ENCODE results near the gene MAS1.

The MAS1 gene

DNA sequence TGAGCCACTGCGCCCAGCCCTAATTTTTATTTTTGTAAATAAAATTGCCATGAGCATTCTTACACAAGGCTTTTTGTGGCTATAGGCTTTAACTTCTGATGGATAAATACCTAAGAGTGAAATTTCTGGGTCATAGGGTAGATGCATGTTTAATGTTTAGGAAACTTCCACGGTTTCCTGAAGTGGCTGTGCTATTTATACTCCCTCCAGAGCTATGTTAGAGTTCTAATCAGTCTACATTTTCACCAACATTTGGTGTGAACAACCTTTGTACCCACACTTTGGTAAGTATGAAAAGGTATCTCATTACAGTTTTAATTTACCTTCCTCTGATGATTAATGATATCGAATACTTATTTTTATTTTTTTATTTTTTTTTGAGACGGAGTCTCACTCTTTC lies 6.1 kb upstream of the MAS1 start:
- Histone ChIP-seq H3K9me2 (replicated peaks; ENCODE audit: low read depth, low read length) (no peaks in the 10 kb centered on the region), H3K36me3 (ENCODE audit: insufficient read depth, low read length) (no peaks in the 10 kb centered on the region), H3K9ac (ENCODE audit: low read depth, low read length, poor library complexity, severe bottlenecking) (no peak overlapping the region), H3K4me2 (ENCODE audit: low read depth, low read length, poor library complexity, severe bottlenecking) (no peak overlapping the region), H3K4me3 (ENCODE audit: low read length, poor library complexity, severe bottlenecking) (no peak overlapping the region), H3K4me1 (ENCODE audit: insufficient read depth, low read length, poor library complexity, severe bottlenecking) (no peaks in the 10 kb centered on the region), H3K9me3 (ENCODE audit: insufficient read depth, low read depth, low read length) (no peaks in the 10 kb centered on the region), H3K27me3 (ENCODE audit: insufficient read depth, low read length, poor library complexity, severe bottlenecking) (peaks cover 6% of the 10 kb centered on the region), H4K20me1 (ENCODE audit: insufficient read depth, low read length, poor library complexity, severe bottlenecking) (no peaks in the 10 kb centered on the region), H3K79me2 (ENCODE audit: insufficient read depth, low read length) (no peaks in the 10 kb centered on the region), H3F3A (ENCODE audit: low read depth) (no peaks in the 10 kb centered on the region), H2AFZ (ENCODE audit: low read length) (no peak overlapping the region)
- TF ChIP-seq EZH2phosphoT487 (IDR thresholded peaks at IDR 0.05; ENCODE audit: borderline replicate concordance): no peak
- TF ChIP-seq, protein P1, sequence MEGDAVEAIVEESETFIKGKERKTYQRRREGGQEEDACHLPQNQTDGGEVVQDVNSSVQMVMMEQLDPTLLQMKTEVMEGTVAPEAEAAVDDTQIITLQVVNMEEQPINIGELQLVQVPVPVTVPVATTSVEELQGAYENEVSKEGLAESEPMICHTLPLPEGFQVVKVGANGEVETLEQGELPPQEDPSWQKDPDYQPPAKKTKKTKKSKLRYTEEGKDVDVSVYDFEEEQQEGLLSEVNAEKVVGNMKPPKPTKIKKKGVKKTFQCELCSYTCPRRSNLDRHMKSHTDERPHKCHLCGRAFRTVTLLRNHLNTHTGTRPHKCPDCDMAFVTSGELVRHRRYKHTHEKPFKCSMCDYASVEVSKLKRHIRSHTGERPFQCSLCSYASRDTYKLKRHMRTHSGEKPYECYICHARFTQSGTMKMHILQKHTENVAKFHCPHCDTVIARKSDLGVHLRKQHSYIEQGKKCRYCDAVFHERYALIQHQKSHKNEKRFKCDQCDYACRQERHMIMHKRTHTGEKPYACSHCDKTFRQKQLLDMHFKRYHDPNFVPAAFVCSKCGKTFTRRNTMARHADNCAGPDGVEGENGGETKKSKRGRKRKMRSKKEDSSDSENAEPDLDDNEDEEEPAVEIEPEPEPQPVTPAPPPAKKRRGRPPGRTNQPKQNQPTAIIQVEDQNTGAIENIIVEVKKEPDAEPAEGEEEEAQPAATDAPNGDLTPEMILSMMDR (conservative IDR thresholded peaks at IDR 0.05; ENCODE audit: low read length): no peak

DNA sequence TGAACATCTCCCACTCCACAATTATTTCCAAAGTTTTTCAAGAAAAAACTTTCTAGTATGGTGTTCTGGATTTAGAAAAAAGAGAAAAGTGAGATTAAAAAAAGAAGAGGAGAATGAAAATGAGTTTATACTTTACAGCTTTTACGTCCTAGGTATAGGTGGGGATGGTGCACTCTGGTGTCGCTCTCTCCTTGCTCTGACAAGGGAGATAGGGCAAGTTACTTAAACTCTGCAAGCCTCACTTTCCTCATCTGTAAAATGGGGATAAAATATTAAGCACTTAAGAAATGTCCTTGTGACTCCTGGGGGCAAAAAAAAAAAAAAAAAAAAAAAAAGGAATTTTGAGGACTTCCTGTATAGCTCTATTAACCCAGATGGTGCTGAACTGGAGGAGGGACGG lies 4.5 kb upstream of the MAS1 start:
- TF ChIP-seq, protein P1 (conservative IDR thresholded peaks at IDR 0.05; ENCODE audit: low read length): no peak
- no peak for TF ChIP-seq EZH2phosphoT487 (IDR thresholded peaks at IDR 0.05; ENCODE audit: borderline replicate concordance)
- no peaks in the 10 kb centered on the region for H3K36me3 ChIP-seq (ENCODE audit: insufficient read depth, low read length)
- peaks cover 6% of the 10 kb centered on the region for H3K27me3 ChIP-seq (ENCODE audit: insufficient read depth, low read length, poor library complexity, severe bottlenecking)
- no peaks in the 10 kb centered on the region for H3K9me2 ChIP-seq (replicated peaks; ENCODE audit: low read depth, low read length)
- no peaks in the 10 kb centered on the region for H4K20me1 ChIP-seq (ENCODE audit: insufficient read depth, low read length, poor library complexity, severe bottlenecking)
- no peaks in the 10 kb centered on the region for H3K9me3 ChIP-seq (ENCODE audit: insufficient read depth, low read depth, low read length)
- H3K79me2 ChIP-seq (ENCODE audit: insufficient read depth, low read length): no peaks in the 10 kb centered on the region
- no peak overlapping the region for H3K9ac ChIP-seq (ENCODE audit: low read depth, low read length, poor library complexity, severe bottlenecking)
- no peak overlapping the region for H2AFZ ChIP-seq (ENCODE audit: low read length)
- no peaks in the 10 kb centered on the region for H3F3A ChIP-seq (ENCODE audit: low read depth)
- no peaks in the 10 kb centered on the region for H3K4me1 ChIP-seq (ENCODE audit: insufficient read depth, low read length, poor library complexity, severe bottlenecking)
- H3K4me2 ChIP-seq (ENCODE audit: low read depth, low read length, poor library complexity, severe bottlenecking): no peak overlapping the region
- no peak overlapping the region for H3K4me3 ChIP-seq (ENCODE audit: low read length, poor library complexity, severe bottlenecking)

DNA sequence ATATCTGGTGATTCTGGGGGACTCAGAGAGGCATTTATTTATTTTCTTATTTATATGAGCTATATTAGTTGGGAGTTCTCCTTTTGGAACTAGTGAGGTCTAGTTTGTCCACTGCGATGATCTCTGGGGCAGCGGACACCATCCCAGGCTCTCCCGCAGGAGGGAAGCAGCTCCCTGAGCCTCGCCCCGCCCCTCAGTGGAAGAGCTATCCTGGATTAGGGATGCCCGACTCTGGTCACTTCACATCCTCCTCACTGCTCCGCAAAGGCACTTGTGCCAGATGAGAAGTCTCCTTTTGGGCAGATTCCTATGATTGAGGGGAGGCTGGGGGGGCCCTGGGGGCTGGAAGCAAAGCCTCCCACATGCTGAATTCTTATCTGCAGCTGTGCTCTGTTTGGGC lies 3.6 kb upstream of the MAS1 start:
- no peaks in the 10 kb centered on the region for H3K36me3 ChIP-seq (ENCODE audit: insufficient read depth, low read length)
- no peaks in the 10 kb centered on the region for H3F3A ChIP-seq (ENCODE audit: low read depth)
- no peaks in the 10 kb centered on the region for H3K4me1 ChIP-seq (ENCODE audit: insufficient read depth, low read length, poor library complexity, severe bottlenecking)
- no peaks in the 10 kb centered on the region for H3K9me2 ChIP-seq (replicated peaks; ENCODE audit: low read depth, low read length)
- H3K4me2 ChIP-seq (ENCODE audit: low read depth, low read length, poor library complexity, severe bottlenecking): no peak overlapping the region
- H3K9ac ChIP-seq (ENCODE audit: low read depth, low read length, poor library complexity, severe bottlenecking): no peak overlapping the region
- H4K20me1 ChIP-seq (ENCODE audit: insufficient read depth, low read length, poor library complexity, severe bottlenecking): no peaks in the 10 kb centered on the region
- TF ChIP-seq, protein P1 (conservative IDR thresholded peaks at IDR 0.05; ENCODE audit: low read length): no peak
- TF ChIP-seq EZH2phosphoT487 (IDR thresholded peaks at IDR 0.05; ENCODE audit: borderline replicate concordance): no peak
- H2AFZ ChIP-seq (ENCODE audit: low read length): no peak overlapping the region
- H3K9me3 ChIP-seq (ENCODE audit: insufficient read depth, low read depth, low read length): no peaks in the 10 kb centered on the region
- no peaks in the 10 kb centered on the region for H3K79me2 ChIP-seq (ENCODE audit: insufficient read depth, low read length)
- no peak overlapping the region for H3K4me3 ChIP-seq (ENCODE audit: low read length, poor library complexity, severe bottlenecking)
- H3K27me3 ChIP-seq (ENCODE audit: insufficient read depth, low read length, poor library complexity, severe bottlenecking): peaks cover 6% of the 10 kb centered on the region

Data from Loucy (cell line).